Measurements from ENCODE around the gene PRORP. TPM values are rescaled to one million over a fixed set of nuclear protein-coding genes. Genes with fewer than 3 reads are reported as not detected.

PRORP gene
- total and polyA plus RNA-seq, 9 of the 15 experiments (the other 6 are each of a cell fraction or from before 2014, with no cell fraction given) = 21.9 to 48.7 (median 36.5) TPM

DNA sequence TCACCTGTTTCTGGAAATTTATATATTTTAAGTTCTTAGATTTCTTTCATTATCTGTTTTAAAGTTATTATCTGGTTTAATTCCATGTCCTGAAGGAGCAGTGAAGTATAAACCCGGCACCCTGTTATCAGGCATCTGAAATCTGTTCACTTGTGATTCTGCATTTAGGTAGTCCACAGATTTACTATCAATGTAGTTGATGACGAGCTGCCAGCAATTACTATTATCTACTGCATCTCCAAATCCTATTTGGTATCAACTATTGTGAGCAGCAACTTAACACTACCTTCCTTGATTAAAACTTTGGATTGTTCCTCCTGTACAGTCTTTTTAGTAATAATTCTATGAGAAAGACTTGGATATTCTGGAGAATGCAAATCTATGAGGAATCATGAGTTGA is 36.1 kb downstream of the PRORP start:
- Histone ChIP-seq H2AFZ (ENCODE audit: low read depth, low read length) (no peak overlapping the region), H3K9me1 (ENCODE audit: control insufficient read depth, insufficient read depth, low read length) (no peaks in the 10 kb centered on the region), H3K4me3 (no peak overlapping the region), H3K27me3 (ENCODE audit: control insufficient read depth in 2 of 2, insufficient read depth in 2 of 2, low read length in 2 of 2) (no peaks in the 10 kb centered on the region), H3K9ac (ENCODE audit: insufficient read depth in 1 of 2, low read depth in 2 of 2, low read length in 2 of 2) (no peak overlapping the region), H3K36me3 (ENCODE audit: control insufficient read depth, insufficient read depth, low read length) (peaks cover 8% of the 10 kb centered on the region; the same call in 2 of the 3 replicates), H3K9me3 (replicated peaks; ENCODE audit: control insufficient read depth, insufficient read depth, low read depth, low read length) (no peaks in the 10 kb centered on the region), H3K4me1 (replicated peaks in 1 of 2; ENCODE audit: control insufficient read depth in 2 of 2, insufficient read depth in 2 of 2, low read length in 2 of 2) (peaks cover 0 to 6% of the 10 kb centered on the region in 2 experiments; a peak in 1 of 5 replicates), H3K79me2 (ENCODE audit: control insufficient read depth, insufficient read depth, low read length) (no peaks in the 10 kb centered on the region), H4K20me1 (replicated peaks; ENCODE audit: control insufficient read depth, insufficient read depth, low read length) (no peaks in the 10 kb centered on the region), H3K4me2 (ENCODE audit: insufficient read depth, low read length) (no peak overlapping the region), H3K27ac (ENCODE audit: extremely low read depth, low read depth, low read length) (no peak overlapping the region)
- in situ Hi-C loops (cut with MboI) = no loop called here
- WGBS (ENCODE audit: insufficient coverage, low coverage, missing lambda C conversion rate) = 37% methylated on average over 2 of the region's 2 CpGs
- ATAC-seq (no peak), DNase-seq (ENCODE audit: extremely low read depth in 1 of 4, low spot score in 3 of 4) (no peak), FAIRE-seq (no peak)
- ChIA-PET CTCF (ENCODE audit: low intra/inter-chr PET ratio) (no interaction called here), POLR2A (interaction anchor here (0.9 kb wide), 1 partner anchor 37 kb away, joined by 3 read pairs; the partner anchor contains the start of genes PPP2R3C and PRORP)
- no TSS peak for BruUV-seq (replicated peaks)
- intact Hi-C loops (cut with micrococcal nuclease) = no loop called here
- TF ChIP-seq ZNF12 (CRISPR knock-in tag; IDR thresholded peaks at IDR 0.05) = no peak
- no peak for TF ChIP-seq ZBTB8A (IDR thresholded peaks at IDR 0.05; ENCODE audit: partially characterized antibody)
- TF ChIP-seq NFIX (CRISPR knock-in tag; IDR thresholded peaks at IDR 0.05; ENCODE audit: low read depth) = no peak
- TF ChIP-seq, protein P1, sequence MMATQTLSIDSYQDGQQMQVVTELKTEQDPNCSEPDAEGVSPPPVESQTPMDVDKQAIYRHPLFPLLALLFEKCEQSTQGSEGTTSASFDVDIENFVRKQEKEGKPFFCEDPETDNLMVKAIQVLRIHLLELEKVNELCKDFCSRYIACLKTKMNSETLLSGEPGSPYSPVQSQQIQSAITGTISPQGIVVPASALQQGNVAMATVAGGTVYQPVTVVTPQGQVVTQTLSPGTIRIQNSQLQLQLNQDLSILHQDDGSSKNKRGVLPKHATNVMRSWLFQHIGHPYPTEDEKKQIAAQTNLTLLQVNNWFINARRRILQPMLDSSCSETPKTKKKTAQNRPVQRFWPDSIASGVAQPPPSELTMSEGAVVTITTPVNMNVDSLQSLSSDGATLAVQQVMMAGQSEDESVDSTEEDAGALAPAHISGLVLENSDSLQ (IDR thresholded peaks at IDR 0.05) = no peak
- no peak for TF ChIP-seq HLTF (IDR thresholded peaks at IDR 0.05)
- no peak for TF ChIP-seq ZKSCAN8 (CRISPR knock-in tag; IDR thresholded peaks at IDR 0.05)
- TF ChIP-seq, protein P2, sequence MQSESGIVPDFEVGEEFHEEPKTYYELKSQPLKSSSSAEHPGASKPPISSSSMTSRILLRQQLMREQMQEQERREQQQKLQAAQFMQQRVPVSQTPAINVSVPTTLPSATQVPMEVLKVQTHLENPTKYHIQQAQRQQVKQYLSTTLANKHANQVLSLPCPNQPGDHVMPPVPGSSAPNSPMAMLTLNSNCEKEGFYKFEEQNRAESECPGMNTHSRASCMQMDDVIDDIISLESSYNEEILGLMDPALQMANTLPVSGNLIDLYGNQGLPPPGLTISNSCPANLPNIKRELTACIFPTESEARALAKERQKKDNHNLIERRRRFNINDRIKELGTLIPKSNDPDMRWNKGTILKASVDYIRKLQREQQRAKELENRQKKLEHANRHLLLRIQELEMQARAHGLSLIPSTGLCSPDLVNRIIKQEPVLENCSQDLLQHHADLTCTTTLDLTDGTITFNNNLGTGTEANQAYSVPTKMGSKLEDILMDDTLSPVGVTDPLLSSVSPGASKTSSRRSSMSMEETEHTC (IDR thresholded peaks at IDR 0.05) = no peak
- TF ChIP-seq HDAC8 (tag; IDR thresholded peaks at IDR 0.05) = no peak
- TF ChIP-seq, protein P3, sequence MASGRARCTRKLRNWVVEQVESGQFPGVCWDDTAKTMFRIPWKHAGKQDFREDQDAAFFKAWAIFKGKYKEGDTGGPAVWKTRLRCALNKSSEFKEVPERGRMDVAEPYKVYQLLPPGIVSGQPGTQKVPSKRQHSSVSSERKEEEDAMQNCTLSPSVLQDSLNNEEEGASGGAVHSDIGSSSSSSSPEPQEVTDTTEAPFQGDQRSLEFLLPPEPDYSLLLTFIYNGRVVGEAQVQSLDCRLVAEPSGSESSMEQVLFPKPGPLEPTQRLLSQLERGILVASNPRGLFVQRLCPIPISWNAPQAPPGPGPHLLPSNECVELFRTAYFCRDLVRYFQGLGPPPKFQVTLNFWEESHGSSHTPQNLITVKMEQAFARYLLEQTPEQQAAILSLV (tag; IDR thresholded peaks at IDR 0.05) = no peak
- no peak for TF ChIP-seq ELF4 (CRISPR knock-in tag; IDR thresholded peaks at IDR 0.05)
- TF ChIP-seq SIX5 (IDR thresholded peaks at IDR 0.05; ENCODE audit: borderline replicate concordance in 1 of 2, insufficient read depth in 1 of 2, low read depth in 1 of 2, low read length in 2 of 2) = no peak
- no peak for TF ChIP-seq HOXB6 (CRISPR knock-in tag; IDR thresholded peaks at IDR 0.05; ENCODE audit: borderline replicate concordance)
- TF ChIP-seq MYNN (IDR thresholded peaks at IDR 0.05) = no peak
- TF ChIP-seq MYNN (CRISPR knock-in tag; IDR thresholded peaks at IDR 0.05) = no peak
- TF ChIP-seq BRF1 (IDR thresholded peaks at IDR 0.05; ENCODE audit: borderline replicate concordance, extremely low read depth, insufficient read length) = no peak
- TF ChIP-seq, protein P4, sequence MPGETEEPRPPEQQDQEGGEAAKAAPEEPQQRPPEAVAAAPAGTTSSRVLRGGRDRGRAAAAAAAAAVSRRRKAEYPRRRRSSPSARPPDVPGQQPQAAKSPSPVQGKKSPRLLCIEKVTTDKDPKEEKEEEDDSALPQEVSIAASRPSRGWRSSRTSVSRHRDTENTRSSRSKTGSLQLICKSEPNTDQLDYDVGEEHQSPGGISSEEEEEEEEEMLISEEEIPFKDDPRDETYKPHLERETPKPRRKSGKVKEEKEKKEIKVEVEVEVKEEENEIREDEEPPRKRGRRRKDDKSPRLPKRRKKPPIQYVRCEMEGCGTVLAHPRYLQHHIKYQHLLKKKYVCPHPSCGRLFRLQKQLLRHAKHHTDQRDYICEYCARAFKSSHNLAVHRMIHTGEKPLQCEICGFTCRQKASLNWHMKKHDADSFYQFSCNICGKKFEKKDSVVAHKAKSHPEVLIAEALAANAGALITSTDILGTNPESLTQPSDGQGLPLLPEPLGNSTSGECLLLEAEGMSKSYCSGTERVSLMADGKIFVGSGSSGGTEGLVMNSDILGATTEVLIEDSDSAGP (CRISPR knock-in tag; IDR thresholded peaks at IDR 0.05) = no peak
